Left colon (tissue), 2 donors: ENCODE data around the gene DIPK1B. TPM values are rescaled to one million over a fixed set of nuclear protein-coding genes. Genes with fewer than 3 reads are reported as not detected.
"Not testable (repeated sequence)": the region's sequence is repeated elsewhere in the genome, so short reads cannot be mapped to it uniquely, and the experiment has no call there.

Experiments used
- ATAC-seq: fragments of 200-7000 bp; cut with Tn5 transposase; one replicate; pipeline ENCODE4 v1.9.1; 2020; ENCODE audit warnings: mild to moderate bottlenecking, moderate library complexity
- DNase-seq, 2 donors: peaks; one replicate each; pipeline ENCODE4 v3.0.0-alpha.2; 2020
- intact Hi-C, 2 donors: fragments of 100-400 bp; cut with DNase I in 1 of 2; cut with micrococcal nuclease in 1 of 2; formaldehyde crosslinking; loops; one replicate each; pipeline versions ENCODE4 v1.11.2 to v1.14.0; 2022; cut with DNase I, micrococcal nuclease
- total RNA-seq, 2 donors: library from RNA; stranded (reverse); fragmentation: NEBNext Ultra II Directional; extraction: Animal tissue kit (Norgen Biotek cat#: 25700); gene quantifications; one replicate each; pipeline ENCODE4 v1.2.1, GENCODE V29; 2021
- donor health status: DM: no; HTN: no; CAD: no.
- donor health status: DM: yes; HTN: yes; CAD: no.

DIPK1B gene
- total RNA-seq, 2 donors from 2014 or later = 1.3 to 2.1 TPM

GRCh38 chr9:136711219-136711648 is 1.1 kb upstream of the DIPK1B start:
- DNase-seq, intact Hi-C loops, ATAC-seq: not testable (repeated sequence)

GRCh38 chr9:136712690-136713544 is 545 bp downstream of the DIPK1B start:
- no peak for ATAC-seq
- intact Hi-C loops = no loop called here
- no peak for DNase-seq

GRCh38 chr9:136713550-136713949 is 1.2 kb downstream of the DIPK1B start:
- no peak for DNase-seq
- ATAC-seq = no peak
- intact Hi-C loops = no loop called here

- ATAC-seq = no peak
- intact Hi-C loops = no loop called here
- DNase-seq = no peak
These were observed 1.9 kb downstream of the DIPK1B start for GRCh38 chr9:136714096-136714892.

- no peak for ATAC-seq
- DNase-seq = no peak
- intact Hi-C loops = no loop called here
These were observed 2.5 kb downstream of the DIPK1B start for GRCh38 chr9:136714893-136715274.

- intact Hi-C loops = no loop called here
- ATAC-seq (no peak), DNase-seq (no peak)
These were observed 5.0 kb downstream of the DIPK1B start for GRCh38 chr9:136717399-136717798.

GRCh38 chr9:136718345-136719194 is 6.2 kb downstream of the DIPK1B start:
- intact Hi-C loops = no loop called here

GRCh38 chr9:136719195-136719880 is 7.0 kb downstream of the DIPK1B start:
- intact Hi-C loops = no loop called here
- peak in 1 of 2 donors; percentile 38 for DNase-seq
- peak; percentile 36 for ATAC-seq

More at GRCh38 chr9:136718345-136719194, 6.2 kb downstream of the DIPK1B start:
- ATAC-seq (peak; percentile 3), DNase-seq (no peak)

- no peak for DNase-seq
- intact Hi-C loops = no loop called here
- ATAC-seq = peak; percentile 2
These were observed 8.0 kb downstream of the DIPK1B start for GRCh38 chr9:136720251-136720897.

GRCh38 chr9:136720898-136721338 is 8.5 kb downstream of the DIPK1B start:
- ATAC-seq = peak; percentile 8
- intact Hi-C loops = no loop called here
- DNase-seq = no peak

- ATAC-seq (peak; percentile 12), DNase-seq (no peak)
- intact Hi-C loops = no loop called here
These were observed 9.1 kb downstream of the DIPK1B start for GRCh38 chr9:136721339-136722092.

GRCh38 chr9:136722093-136722968 is 10.0 kb downstream of the DIPK1B start:
- intact Hi-C loops = no loop called here
- ATAC-seq (no peak), DNase-seq (no peak)

- intact Hi-C loops = no loop called here
- DNase-seq (no peak), ATAC-seq (no peak)
These were observed 10.6 kb downstream of the DIPK1B start for GRCh38 chr9:136722969-136723356.

- intact Hi-C loops = no loop called here
- no peak for ATAC-seq
- DNase-seq = no peak
These were observed 11.1 kb downstream of the DIPK1B start for GRCh38 chr9:136723362-136723976.

- ATAC-seq (no peak), DNase-seq (no peak)
- intact Hi-C loops = no loop called here
These were observed 11.6 kb downstream of the DIPK1B start for GRCh38 chr9:136723989-136724388.

- ATAC-seq (no peak), DNase-seq (no peak)
- intact Hi-C loops = no loop called here
These were observed 12.4 kb downstream of the DIPK1B start for GRCh38 chr9:136724772-136725171.
